Activated T-cell treated with anti-CD3 and anti-CD28 coated beads, Interleukin-2, amount 50 U/mL, for 48 hours (primary cell): Measurements from ENCODE around the gene TNFRSF25.
"Not testable (repeated sequence)": the region's sequence is repeated elsewhere in the genome, so short reads cannot be mapped to it uniquely, and the experiment has no call there.

Experiments
- DNase-seq, 2 experiments: peaks; one replicate each; pipeline ENCODE4 v3.0.0-alpha.2; 2020

Gene TNFRSF25

DNA sequence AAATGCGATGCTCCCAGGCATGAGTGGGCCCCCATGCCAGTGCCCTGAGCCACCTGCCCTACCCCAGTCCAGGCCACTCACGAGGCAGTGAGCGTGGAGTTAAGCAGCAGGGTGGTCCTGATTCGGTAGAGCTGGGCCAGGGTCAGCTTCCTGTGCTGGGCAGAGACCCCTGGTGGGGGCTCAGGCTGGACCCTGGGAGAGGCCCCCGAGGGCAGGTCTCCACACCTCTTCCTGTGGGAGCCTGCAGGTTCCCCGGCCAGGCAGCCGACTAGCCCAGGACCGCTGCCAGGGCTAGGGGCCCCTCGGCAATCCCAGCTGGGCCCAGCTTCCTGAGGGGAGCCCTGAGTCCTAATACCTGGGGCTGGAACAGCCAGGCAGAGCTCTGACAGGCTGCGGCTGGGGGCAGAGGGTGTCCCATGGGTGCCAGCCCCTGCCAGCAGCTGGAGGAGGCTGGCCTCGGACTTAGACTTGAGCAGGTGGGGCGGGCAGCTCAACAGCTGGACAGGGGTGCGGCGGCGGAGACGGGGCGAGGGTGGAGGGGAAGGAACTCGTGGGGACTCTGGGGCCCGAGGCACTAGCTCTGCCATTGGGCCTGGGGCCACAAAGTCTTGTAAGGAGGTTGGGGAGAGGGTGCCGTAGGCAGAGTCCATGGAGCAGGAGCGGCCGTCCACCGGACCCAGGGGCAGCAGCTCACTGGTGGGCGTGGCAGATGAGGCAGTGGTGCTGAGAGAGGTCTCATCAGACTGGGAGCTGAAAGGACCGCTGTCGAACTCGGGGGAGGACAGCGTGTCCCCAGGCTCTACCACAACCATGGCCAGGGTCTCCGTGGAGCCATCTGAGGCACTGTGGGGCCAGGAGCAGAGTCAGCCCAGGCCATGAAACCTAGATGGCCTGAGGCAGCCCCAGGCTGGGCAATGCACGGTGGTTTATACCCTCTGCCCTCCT, 2.0 kb upstream of the TNFRSF25 start:
- DNase-seq = no peak

DNA sequence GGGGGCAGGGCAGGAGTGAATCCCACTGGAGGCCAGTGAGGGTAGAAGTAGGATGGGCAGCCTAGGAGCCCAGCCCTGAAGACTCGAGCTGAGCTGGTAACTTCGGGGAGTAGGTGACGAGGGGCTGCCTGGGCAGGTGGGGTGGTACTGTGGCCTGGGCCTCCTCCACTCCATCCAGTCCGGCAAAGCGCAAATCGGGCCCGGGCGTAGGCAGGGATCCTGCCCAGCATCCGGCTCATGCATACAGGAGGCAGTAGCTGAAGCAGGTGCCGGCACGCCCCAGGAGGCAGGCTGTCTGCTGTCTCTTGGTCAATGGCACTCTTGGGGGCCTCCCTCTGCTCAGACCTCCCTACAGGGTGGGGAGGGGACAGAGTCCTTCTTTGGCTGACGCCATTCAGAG, 1.3 kb upstream of the TNFRSF25 start:
- DNase-seq = no peak

DNA sequence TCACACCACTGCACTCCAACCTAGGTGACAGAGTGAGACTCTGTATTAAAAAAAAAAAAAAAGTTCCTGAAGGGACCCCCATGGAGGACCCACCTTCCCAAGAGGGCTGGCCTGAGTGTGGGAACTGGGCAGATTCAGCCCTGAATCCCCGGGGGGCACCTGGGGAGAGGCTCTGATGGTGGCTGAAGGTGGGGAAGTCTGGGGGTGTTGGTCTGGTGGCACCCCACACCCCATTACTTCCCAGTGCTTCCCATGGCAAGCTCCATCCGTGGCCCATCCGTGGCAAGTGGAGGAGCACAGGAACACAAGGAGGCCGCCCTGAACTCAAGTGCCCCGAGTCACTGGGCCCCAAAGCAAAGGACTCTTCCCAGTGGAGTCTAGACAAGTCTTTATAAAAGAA, 778 bp upstream of the TNFRSF25 start:
- no peak for DNase-seq

- peak; percentile 71 to 75 for DNase-seq
Observed at GRCh38 chr1:6465461-6466005, 440 bp downstream of the TNFRSF25 start.

DNA sequence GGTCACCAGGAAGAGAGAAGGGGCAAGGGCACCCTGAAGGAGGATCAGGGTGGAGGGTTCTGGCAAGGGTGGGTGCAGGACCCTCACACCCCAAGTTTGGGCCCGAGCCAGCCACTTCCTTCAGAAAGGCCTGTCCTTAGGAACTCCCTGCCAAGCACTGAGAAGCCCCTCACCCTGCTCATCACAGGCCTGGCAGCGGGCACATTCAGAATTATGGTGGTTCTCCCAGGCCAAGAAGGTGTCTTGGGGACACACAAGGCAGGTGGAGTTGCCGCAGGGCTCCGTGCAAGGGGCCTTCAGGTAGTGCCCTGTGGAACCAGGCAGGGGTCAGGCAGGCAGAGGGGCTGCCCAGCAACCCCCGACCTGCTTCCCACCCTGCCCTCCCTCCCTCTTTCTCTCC, 1.1 kb downstream of the TNFRSF25 start:
- DNase-seq = no peak

DNA sequence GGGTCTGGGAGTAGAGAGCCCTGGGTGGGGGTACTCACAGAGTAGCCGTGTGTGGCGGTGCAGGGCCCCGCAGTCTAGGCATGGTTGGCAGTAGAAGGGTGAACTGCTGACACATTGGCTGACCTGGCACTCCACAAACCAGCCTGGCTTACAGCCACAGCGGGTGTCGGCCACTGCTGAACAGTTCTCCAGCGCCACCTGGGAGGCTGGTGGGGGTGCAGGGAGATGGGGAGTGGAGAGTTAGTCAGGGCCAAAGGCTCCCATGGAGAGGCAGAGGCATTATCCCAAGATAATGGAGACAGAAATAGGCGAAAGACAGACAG, 1.5 kb downstream of the TNFRSF25 start:
- peak; percentile 70 to 76 for DNase-seq

DNA sequence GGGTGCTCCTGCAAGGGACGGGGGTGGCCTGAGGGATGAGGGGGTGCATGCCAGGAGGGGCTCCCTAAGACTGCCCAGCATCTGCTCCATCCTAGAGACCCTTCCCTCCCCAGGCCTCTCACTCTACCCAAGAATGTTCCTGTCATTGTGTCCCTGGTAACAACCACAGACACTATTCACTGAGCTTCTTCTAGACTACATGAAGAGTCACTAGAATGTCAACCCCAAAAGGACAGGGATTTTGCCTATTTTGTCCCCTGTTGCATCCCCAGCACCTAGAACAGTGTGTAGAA, 2.9 kb downstream of the TNFRSF25 start:
- DNase-seq = no peak

DNA sequence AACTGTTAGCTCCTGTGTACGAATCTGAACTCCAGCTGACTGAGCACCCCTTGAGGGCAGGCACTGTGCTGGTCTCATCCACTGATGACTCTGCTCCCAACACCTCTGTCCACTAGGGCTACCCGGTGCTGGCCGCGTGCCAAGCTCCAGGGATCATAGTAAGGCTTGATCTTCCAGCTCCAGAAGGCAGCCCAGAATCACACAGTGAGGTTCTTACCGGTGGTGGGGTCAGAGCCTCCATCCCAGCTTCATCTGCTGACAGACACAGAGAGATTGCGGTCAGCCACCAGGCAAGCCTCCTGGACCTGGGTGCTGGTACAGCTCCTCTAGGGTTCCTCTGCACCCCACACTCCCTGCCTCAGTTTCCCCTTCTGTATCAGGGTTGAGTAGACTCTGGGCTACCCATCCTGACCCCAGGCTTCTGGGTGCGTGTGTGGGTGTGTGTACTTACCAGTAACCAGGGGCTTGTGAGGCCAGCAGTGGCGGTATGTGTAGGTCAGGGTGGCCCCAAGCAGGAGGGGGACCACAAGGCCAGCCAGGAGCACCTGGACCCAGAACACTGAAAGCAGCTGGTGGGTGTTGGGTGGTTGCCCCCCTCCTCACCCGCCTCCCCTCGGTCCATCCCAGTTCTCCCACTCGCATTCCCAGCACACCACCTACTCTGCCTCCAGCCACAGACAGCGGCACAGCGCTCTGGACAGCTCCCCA, 3.4 kb downstream of the TNFRSF25 start:
- no peak for DNase-seq

DNA sequence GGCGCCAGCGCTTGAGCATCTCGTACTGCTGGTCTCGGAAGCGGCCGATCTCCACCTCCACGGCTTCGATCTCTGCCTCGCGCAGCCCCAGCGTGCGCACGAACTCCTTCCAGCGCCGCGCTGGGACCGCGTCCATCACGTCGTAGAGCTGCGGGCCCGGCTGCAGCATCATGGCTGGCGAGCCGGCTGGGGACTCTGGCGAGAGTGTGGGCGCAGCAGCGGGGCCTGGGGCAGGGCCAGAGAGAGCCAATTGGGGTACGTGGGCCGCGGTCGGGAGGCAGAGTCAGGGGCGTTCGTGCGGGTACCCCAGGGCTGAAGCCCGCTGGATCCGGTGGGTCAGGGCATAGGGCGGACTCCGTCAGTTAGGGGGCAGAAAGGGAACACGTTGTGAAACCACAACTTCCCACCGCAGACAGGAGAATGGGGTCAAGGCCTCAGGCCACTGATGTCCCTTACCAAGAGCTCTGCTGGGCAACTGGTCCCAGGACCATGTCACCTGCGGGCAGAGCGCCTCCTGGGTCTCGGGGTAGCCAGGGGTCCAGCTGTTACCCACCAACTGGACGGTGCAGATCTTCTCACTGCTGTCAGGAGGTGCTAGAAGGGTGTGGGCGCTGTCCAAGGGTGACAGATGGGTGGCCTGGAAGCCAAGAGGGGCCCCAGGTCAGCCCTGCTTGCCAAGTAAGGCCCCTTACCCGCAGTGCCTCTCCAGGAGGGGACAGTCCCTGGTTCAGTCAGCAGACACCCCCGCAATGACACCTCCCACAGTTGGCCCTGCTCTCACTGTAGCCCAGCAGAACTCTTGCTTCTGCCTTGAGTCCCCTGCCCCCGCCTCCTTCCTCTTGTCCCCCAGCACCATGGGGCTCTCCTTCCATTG, 4.2 kb downstream of the TNFRSF25 start:
- peak in 1 of 2 experiments; percentile 44 for DNase-seq

- DNase-seq = no peak
Observed at GRCh38 chr1:6461051-6461530, 4.9 kb downstream of the TNFRSF25 start.

GRCh38 chr1:6460301-6461050, 5.5 kb downstream of the TNFRSF25 start:
- DNase-seq = peak; percentile 84 to 87

GRCh38 chr1:6459850-6460265, 6.1 kb downstream of the TNFRSF25 start:
- DNase-seq = peak in 1 of 2 experiments; percentile 62

GRCh38 chr1:6456800-6457466, 9.0 kb downstream of the TNFRSF25 start:
- no peak for DNase-seq

GRCh38 chr1:6455752-6456520, 10.0 kb downstream of the TNFRSF25 start:
- not testable (repeated sequence) for DNase-seq

DNA sequence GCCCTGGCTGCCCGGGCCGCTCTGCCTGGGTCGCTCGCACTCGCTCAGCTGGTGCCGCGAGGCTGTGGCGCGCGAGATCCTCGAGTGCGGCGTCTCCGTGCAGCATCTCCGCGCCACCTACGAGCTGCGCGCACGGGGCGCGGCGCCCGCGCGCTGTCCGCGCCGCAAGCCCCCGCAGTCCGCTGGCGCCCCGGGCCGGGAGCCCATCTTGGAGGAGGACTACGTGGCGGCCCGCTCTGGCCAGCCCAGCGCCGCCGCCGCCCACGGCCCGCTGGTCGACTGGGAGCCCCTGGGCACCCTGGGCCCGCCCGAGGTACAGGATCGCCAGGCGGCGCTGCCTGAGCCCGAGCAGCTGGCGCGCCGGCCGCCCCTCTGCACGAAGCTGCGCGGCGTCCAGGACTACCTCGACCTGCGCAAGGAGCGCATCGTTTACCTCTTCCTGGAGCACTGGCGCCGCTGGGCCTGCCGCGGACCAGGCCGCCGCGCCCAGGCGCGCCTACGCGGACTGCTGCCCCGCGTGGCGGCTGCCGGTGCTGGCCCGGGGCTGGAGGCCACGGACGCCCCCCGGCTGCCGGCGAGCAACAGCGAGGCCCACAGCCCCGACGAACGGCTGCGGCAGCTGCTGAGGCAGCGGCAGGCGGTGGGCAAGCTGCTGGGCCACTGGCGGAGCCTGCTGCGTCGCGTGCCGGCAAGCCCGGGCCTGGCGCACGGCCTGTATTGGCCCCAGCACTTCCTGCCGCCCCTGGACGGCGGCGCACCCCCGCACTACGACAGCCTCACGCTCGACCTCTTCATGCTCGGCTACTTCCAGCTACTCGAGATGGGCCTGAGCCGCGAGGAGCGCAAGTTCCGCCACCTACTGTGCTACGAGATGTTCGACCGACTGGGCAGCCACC, 10.9 kb downstream of the TNFRSF25 start:
- peak in 1 of 2 experiments; percentile 67 for DNase-seq

- not testable (repeated sequence) for DNase-seq
Observed at GRCh38 chr1:6453895-6454855, 11.8 kb downstream of the TNFRSF25 start.

DNA sequence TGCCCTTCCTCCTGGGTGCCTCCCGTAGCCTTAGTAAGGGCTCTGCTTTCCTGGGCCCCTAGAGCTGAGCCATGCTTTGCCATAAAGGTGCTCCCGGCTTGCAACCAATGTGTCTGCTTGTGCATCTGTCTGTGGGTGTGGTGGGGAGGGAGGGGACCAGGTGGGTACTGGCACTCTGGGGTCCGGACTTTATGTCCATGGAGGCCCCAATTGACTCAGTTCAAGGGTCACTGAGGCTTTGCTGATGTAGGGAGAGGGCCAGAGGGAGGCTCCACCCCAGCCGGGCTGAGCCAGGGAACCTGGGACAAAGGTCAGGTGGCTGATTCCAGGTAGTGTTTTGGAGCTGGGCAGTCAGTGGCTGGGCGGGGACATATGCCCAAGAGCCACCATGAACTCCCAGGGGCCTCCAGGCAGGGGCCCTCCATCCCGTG, 15.0 kb downstream of the TNFRSF25 start:
- DNase-seq = no peak

DNA sequence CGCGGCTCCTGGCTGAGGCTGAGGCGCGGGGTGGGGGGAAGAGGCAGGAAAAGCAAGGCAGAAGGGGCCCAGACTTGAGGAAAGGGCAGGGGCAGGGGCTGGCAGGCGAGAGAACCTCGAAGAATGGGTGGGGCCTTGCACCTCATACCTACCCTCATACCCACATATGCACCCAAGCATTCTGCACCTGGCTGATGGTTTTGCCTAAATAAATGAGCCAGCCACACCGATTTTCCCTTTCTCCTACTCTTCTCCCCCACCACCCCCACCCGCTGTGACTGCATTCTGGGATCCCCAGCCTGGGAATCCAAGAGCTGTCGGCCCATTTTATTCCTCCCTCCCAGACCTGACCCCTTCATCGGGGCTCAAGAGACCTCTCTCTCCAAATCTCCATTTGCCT, 15.5 kb downstream of the TNFRSF25 start:
- DNase-seq = not testable (repeated sequence)
